Right ventricle myocardium inferior (tissue), 1 donor: ENCODE data around the gene SYT5. TPM values are rescaled to one million over a fixed set of nuclear protein-coding genes. Genes with fewer than 3 reads are reported as not detected.
"Not testable (repeated sequence)": the region's sequence is repeated elsewhere in the genome, so short reads cannot be mapped to it uniquely, and the experiment has no call there.

Experiments
- ATAC-seq: fragments of 200-7000 bp; cut with Tn5 transposase; one replicate; pipeline ENCODE4 v1.9.1; 2020; ENCODE audit warnings: mild to moderate bottlenecking, moderate library complexity
- DNase-seq: peaks from one replicate; pipeline ENCODE4 v3.0.0; 2021; ENCODE audit errors: missing footprints
- intact Hi-C: fragments of 100-400 bp; cut with DNase I; formaldehyde crosslinking; loops from one replicate; pipeline ENCODE4 v1.11.0; 2022
- total RNA-seq: library from RNA; stranded (reverse); fragmentation: NEBNext Ultra II Directional; extraction: Animal tissue kit (Norgen Biotek cat#: 25700); gene quantifications from one replicate; pipeline ENCODE4 v1.2.1, GENCODE V29; 2021
- donor health status: DM: no; HTN: yes; CAD: no; lungs with severe emphysema.

SYT5 gene
- total RNA-seq, 1 donor from 2014 or later: not detected

DNA sequence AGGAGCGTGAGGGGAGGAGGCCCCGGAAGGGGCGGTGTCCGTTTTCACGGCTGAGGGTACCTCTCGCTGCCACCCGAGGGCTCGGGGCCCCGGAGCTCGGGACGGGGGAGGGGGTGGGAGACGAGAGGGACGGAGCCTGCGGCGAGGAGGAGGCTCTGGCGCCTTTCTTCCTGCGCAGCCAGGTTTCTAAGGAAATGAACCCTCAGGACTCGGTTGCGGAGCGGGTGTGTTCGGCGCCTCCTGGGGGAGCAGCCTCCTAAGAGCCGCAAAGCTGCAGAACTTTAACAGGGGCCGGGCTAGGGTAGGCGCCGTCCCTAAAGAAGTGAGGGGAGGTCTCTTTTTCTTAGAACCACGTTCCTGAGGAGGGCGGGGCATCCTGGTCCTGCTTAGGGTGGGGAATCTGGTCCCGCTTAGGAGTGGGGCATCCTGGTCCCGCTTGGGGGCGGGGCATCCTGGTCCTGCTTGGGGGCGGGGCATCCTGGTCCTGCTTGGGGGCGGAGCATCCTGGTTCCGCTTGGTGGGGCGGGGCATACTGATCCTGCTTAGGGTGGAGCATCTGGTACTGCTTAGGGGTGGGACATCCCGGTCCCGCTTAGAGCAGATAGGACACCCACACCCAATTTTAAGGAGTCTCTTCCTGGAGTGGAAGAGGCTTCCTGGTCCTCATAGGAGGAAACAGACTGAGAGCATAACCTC, 6.2 kb downstream of the SYT5 start:
- ATAC-seq (peak; percentile 54), DNase-seq (no peak)
- intact Hi-C loops: no loop called here

DNA sequence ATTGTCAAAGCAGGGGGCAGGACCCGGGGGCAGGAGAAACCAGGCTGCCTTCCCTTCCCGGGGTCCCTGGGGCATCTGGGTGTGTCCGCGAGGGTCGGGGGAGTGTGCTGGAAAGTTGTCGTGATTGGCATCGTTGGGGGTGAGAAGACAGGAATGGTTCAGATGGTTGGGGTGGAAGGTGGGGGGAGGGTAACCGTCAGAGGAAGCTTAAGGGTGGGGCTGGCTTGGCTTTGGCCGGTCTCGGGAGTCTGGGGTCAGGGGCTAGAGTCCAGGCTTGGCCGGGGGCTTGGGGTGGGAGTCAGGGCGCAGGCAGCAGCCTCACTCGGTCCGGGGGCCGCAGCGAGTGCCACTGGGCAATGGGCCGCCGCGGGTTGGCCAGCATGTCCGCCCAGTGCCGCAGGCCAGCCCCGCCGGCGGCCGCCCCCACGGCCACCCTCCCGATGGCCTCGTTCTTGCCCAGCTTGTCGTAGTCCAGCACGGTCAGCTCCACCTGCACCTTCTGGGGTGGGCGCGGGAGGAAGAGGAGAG, 6.8 kb downstream of the SYT5 start:
- DNase-seq (no peak), ATAC-seq (peak; percentile 15)
- intact Hi-C loops: no loop called here

DNA sequence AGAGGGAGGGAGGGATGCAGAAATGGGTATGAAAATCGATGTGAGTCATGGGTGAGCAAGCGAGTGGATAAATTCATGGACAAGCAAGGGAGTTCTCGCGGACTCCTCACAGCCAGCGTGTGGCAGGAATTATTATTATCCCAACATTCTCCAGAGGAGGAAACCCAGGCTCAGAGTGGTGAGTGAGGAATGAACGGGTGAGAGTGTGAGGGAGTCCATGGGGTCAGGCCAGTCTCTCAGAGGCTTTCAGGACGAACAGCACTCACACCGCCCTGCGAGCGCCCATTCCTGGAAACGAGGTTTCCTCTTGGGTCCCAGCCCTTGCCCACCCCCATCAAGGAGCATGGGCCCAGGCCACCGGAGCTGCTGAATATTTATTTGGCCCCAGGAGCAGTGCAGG, 7.3 kb downstream of the SYT5 start:
- no peak for DNase-seq
- intact Hi-C loops: no loop called here
- ATAC-seq: no peak

DNA sequence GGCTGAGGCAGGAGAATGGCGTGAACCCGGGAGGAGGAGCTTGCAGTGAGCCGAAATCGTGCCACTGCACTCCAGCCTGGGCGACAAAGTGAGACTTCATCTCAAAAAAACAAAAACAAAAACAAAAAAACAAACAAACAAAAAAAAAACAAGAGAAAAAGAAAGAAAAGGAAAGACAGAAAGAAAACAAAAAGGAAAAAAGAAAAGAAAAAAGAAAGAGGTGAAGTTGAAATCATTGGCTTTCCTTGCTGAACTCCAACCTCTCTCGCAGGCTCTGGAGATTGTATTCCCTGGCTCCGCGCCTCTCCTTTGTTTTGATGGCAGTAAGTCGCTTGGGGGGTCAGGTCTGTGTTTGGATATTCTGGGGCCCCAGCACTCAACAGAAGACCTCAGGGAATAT, 7.8 kb downstream of the SYT5 start:
- intact Hi-C loops, ATAC-seq, DNase-seq: not testable (repeated sequence)

DNA sequence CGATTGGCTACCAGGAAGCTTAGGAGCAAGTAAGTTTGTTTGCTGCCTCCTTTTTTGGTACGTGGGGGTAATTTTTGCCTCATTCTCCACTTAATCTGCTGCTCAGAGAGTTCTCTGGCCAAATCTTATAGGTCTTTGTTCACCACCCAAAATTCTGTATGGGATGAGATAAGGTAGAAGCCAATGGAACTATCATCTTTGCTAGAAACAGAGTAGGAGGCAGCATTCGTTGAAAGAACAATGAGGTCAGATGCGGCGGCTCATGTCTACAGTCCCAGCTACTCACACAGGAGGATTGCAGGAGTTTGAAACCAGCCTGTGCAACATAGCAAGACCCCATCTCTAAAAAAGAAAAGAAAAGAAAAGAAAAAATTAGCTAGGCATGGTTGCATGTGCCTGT, 8.6 kb downstream of the SYT5 start:
- ATAC-seq: no peak
- intact Hi-C loops: no loop called here
- peak; percentile 34 for DNase-seq

DNA sequence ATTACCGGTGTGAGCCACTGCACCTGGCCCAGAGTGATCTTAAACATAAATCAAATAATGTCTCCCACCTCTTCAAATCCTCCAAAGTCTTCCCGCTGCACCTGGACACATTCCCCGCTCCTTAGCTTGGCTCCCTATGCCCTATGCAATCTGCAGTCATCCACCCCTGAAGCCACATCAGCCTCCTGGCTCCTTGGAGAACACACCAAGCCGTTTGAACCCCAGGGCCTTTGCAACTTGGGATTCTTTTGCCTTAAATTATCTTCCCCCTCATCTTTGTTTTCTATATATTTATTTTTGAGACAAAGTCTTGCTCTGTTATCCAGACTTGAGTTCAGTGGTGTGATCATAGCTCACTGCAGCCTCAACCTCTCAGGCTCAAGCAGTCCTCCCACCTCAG, 11.0 kb downstream of the SYT5 start:
- intact Hi-C loops: no loop called here
- ATAC-seq: no peak
- DNase-seq: no peak

DNA sequence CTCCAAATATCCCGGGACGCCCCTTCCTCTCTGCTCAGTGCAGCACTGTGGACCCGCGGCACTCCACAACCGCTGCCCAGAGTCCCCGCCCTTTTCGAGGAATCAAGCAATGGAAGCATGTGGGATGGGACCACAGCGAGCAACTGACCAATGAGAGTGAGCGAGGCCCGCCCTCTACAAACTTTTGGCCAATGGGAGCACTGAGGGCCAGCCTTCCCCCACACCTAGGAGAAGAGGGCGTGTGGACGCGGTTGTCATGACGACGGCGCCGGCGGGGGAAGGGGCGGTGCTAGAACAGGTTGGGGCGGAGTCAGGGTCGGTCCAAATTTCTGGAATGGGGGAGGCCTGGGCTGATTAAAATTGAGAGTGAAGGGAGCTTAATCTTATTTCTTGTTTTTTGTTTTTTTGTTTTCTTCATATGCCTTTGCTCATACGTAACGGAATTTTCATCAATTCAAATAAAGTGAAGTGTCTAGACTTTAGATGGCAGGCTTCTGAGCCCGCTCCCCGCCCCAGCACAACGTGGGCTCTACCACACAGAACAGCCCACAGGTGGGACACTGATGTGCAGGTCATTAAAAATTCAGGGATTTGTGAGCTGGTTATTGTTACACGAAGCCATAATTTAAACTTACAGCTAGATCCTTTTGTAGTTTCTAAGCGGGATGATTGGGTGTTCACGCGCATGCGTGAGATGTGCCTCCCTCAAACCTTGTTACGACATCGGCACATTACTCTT, 13.4 kb downstream of the SYT5 start, which contains the start of gene DNAAF3:
DNAAF3 (minus strand) TSS at position 84 of the 739 bp plus-strand sequence. CDS start 200 bp downstream, outside the sequence.
- intact Hi-C loops: no loop called here
- ATAC-seq: peak; percentile 98
- DNase-seq: peak; percentile 91

DNA sequence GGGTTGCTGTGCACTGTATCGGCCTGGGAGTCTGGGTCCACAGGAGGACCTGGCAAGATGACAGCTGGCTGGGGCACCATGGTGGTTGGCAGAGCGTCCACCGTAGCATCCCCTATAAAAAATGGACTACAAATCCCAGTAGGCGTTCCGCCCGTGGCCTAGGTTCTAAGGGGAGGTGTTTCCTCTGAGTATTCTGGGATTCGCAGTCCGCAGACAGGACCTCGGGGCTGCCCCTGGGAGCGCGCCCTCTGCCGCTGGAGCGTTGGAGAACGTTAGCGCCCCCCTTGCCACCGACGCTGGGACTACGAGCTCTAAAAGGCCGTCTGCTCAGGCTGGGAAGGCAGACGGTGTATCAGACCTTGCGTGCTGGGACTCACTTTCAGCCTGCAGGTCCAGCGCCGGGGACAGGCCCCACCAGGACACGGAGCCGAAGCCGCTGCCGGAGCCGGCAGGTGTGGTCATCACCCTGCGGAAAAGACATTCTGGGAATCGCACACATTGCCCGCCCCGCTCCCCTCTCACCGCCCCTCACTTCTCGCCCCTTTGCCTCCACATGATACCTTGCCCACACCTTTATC, 14.0 kb downstream of the SYT5 start:
- ATAC-seq (peak; percentile 63), DNase-seq (no peak)
- intact Hi-C loops: no loop called here

DNA sequence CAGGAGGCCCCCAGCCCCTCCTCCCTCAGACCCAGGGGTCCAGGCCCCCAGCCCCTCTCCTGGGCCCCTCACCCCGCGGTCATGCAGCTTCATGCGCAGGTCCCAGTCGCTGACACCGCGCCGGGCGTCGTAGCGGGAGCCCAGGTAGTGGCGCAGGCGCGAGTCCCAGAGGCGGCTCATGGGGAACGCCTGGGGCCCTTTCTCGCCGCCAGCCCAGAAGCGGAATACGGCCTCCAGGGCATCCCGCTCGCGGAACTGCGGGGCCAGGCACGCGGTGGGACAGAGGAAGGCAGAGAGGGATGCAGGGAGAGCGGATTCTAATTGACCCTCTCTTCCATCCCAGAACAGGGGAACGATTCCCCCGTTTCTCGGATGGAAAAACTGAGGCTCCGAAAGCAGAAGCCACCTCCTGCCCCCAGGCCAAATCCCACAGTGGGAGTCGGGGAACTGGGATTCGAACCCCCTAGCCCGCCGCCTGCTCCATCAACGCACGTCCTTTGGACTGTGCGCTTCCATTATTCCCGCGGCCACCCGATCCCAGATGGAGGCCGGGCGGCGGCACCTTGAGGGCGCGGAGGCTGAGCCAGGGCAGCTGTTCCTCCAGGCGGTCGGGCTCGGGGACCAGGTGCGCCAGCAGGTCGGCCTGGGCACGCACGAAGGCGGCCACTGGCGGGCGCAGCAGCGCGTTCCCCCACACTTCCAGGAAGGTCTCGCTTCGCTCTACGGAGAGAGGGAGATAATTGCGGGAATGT, 18.3 kb downstream of the SYT5 start:
- no peak for DNase-seq
- intact Hi-C loops: loop anchor here (2.0 kb wide), 2 partner anchors 21 to 49 kb away; no protein-coding TSS in a partner anchor

DNA sequence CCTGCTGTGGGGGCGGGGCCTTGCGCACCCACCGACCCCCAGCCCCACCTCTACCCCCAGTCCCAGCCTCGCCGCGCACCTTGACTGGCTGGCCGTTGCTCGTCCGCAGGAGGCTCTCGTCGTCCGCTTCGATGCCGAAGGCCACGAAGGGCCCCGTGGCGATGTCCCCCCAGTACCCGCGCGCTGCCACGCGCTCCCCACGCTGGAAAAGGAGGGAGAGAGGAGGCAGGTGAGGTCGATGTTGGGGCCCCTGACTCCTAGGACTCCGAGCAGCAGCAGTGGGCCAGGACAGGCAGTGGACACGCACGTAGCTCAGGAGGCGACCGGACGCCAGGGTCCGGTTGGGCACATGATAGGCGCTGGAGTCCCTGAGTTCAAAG, 19.1 kb downstream of the SYT5 start:
- DNase-seq (no peak), ATAC-seq (no peak)
- intact Hi-C loops: loop anchor here (2.0 kb wide), 2 partner anchors 20 to 50 kb away; no protein-coding TSS in a partner anchor

More for the DNA sequence above, 18.3 kb downstream of the SYT5 start:
- ATAC-seq: no peak

DNA sequence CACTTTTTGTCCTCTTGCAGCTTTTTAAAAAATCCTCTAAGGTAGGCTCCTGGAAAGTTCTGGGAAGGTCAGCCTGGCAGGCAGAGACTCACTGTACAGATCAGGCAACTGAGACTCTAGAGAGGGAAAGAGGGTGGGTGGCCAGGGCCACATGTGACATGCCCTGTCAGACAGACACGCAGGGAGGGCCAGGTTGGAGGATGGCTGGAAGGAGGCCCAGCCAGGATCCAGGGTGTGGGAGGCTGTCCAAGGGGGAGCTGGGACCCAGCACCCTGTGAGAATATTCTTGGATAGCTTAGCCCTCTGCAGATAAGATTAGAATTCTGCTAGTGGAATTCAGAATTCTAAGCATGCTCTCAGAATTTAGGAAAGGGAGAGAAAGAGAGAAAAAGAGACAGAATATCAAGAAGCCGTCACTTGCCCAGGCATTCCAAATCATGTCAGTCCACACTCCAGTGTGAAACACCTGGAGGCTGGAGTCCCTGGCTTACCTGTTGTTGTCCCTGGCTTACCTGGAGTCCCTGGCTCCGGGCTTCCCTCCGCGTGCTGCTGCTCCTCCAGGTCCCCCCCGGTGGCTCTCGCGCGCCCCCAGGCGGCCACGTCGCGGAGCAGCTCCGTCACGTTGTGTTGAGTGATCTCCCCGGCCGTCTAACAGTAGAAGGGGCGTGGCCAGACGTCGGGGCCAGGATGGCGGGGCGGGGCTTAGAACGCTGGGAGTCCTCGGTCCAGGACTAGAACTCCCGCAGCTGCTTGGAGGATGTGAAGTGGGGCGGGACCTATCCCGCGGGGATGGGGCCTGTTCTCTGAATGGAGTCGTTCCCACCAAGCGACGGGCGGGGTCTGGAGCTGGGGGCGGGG, 19.7 kb downstream of the SYT5 start:
- ATAC-seq: peak; percentile 54
- intact Hi-C loops: loop anchor here (2.0 kb wide), 2 partner anchors 20 to 50 kb away; no protein-coding TSS in a partner anchor
- DNase-seq: peak; percentile 91

DNA sequence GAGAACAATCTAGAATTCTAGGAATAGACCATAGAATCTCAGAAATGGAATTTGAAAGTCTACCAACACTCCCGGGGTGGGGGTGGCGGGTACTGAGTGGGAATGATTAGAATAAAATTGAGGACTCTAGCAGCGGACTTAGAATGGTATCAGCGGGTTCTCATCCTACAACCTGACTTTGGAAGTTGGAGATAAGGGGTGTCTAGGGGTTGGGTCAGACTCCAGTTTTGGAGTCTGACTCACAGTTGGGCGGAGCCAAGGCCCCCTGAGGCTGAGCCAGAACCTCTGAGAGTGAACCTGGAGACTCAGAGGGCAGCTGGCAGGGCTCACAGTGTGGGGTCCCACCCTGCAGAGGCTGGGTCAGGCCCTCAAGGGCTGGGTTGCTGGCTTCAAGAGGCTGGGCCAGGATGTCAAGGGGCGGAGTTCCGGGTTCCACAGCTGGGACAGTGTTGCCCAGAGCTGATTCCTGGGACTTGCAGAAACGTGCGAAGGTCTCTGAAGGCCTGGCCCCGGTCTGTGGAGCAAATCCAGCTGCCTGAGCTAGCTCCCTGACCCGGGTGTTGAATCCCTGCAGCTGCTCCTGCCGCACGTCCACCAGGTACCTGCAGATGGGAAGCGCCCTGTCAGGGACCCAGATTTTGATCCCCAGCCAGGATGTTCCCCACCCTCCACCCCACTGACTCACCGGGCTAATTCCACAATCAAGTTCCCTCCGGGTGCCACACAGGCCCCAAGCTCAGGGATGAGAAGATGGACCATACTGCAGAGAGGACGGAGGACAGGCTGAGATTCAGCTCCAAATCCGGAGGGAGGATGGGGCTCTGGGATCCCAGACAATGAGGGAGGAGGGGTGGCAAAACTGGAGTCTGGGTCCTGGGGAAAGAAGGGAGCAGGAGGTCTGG, 21.0 kb downstream of the SYT5 start:
- ATAC-seq: peak; percentile 78
- intact Hi-C loops: loop anchor here (5.0 kb wide), 1 partner anchor 42 kb away; the partner anchor contains the start of gene PPP1R12C
- peak; percentile 84 for DNase-seq

DNA sequence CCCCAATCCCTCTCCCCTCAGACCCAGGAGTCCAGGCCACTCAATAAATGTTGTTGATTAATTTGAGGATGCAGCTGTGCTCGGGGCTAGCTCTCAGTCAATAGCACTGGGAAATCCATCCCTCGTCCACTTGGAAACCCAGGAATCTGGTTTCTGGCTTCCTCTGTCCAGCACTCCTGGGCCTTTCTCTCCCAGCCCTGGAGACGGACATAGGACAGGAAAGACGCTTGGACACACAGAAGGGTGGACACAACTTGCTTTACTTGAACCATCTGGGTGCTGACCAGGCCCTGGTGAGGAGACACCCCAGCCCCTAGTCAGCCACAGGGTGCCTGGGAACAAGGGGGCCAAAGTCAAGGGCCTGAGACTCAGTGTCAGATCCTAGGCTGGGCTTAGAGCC, 21.7 kb downstream of the SYT5 start:
- DNase-seq (no peak), ATAC-seq (no peak)
- intact Hi-C loops: loop anchor here (5.0 kb wide), 1 partner anchor 41 kb away; the partner anchor contains the start of gene PPP1R12C

DNA sequence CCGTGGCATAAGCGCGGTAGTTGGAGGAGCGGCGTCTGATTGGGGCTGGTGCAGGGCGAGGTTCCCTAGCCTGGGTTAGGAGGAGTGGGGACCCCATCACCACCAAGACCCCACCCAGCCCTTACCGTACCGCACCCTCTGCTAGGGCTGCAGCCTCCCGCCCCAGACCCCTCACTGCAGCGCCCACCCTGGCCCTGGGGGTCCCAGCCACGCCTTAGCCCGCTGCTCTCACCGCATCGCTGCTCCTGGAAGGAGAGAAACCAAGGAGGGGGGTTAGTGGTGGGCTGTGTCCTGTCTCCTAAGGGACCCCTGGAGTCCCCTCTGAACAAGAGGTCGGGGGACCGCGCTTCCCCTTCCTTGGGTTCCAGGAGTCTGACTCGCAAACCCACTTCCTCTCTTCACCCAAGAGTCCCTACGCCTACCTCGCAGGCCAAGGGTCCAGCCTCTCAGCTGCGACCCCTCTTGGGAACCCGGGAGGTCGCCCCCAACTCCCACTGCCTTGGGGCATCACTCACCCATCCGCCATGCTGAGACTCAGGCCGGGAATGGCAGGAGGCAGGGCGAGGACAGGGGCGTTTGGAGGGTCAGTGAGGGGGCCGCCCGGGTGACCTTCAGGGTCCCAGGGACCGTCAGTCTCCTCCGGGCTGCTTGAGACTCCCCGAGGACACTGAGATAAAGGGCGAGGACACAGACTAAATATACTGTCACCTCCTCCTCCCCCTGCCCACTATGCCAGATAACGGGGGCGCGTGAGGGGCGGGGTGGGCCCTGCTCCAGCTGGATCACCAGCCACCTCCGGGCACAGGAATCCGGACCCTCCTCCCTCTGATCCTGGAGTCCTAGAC, 22.8 kb downstream of the SYT5 start, which contains the start of gene TNNI3:
TNNI3 (minus strand) TSS at position 669 of the 845 bp plus-strand sequence; CDS start at position 526, 143 bp downstream.
- no peak for DNase-seq
- intact Hi-C loops: loop anchor here (5.0 kb wide), 1 partner anchor 40 kb away; the partner anchor contains the start of gene PPP1R12C
- peak; percentile 43 for ATAC-seq

DNA sequence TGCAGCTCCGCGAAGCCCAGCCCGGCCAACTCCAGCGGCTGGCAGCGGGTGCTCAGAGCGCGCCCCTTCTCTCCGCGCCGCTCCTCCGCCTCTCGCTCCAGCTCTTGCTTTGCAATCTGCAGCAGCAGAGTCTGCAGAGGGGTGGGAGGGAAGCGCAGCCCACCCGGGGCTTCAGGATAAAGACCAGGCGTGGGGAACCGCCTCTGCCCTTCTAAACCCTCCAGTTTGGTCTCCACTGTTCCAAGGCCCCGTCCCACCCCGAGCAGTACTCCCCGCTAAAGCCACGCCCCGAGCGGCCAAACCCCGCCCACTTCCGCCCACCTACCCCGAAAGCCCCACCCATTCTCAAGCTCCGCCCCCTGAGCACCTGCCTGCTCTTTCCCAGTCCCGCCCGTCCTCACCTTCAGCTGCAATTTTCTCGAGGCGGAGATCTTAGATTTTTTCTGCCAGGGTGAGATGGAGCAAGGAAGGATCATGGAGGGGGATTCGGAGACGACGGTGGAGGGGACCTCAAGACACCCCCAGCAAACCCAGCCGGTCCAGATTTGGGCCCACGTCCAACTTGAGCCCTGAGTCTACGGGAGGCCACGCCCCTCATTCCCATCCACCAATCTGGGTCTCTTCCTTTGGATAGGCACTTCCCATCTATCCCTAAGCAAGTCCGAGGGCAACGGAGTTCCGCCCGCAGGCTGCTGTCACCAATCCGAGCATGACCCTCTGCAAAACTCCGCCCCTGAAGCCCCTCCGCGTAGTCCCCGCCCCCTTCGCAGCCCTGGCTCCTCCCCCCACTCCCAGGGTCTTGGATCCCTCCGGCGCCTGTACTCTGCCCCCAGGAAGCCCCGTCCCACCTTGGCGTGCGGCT, 23.7 kb downstream of the SYT5 start:
- intact Hi-C loops: loop anchor here (5.0 kb wide), 1 partner anchor 39 kb away; the partner anchor contains the start of gene PPP1R12C
- ATAC-seq (peak; percentile 42), DNase-seq (peak; percentile 76)
